K562 (cell line): ENCODE measurements around the gene NELFA.

Experiments
- ETV6 ChIP-seq, 3 experiments: fragments of 150-350 bp in 1 of 3; sonication (generic) in 1 of 3; formaldehyde crosslinking in 1 of 3; IDR thresholded peaks; 2 replicates each; pipeline versions ENCODE4 v1.6.1 to v1.8.0; 2014 to 2022; ENCODE audit warnings: borderline replicate concordance in 2 of 3, low read depth in 2 of 3, antibody characterized with exemption in 1 of 3, low read length in 1 of 3, mild to moderate bottlenecking in 1 of 3, missing genetic modification reagents in 1 of 3
- NBN ChIP-seq: fragments of 450-650 bp; IDR thresholded peaks from 2 replicates; pipeline ENCODE4 v1.6.1; 2016; ENCODE audit warnings: low read depth, mild to moderate bottlenecking
- SMC3 ChIP-seq: conservative IDR thresholded peaks from 2 replicates; pipeline ENCODE4 v1.6.1; 2011; ENCODE audit warnings: low read depth, low read length, improper control_type of control experiment; ENCODE audit not compliant: insufficient read depth
- TEAD1 ChIP-seq, 2 experiments: fragments of 450-650 bp in 1 of 2; sonication (generic) in 1 of 2; formaldehyde crosslinking; IDR thresholded peaks; 2 replicates each; pipeline versions ENCODE4 v1.4.0 to v1.8.0; 2020 to 2022; ENCODE audit warnings: mild to moderate bottlenecking in 2 of 2, missing genetic modification reagents in 1 of 2

- TF ChIP-seq SMC3 (no peak), NBN (no peak), ETV6 (IDR thresholded peaks at IDR 0.05; ENCODE audit: borderline replicate concordance in 1 of 2, low read depth in 2 of 2, low read length in 1 of 2) (no peak), ETV6 (CRISPR knock-in tag; IDR thresholded peaks at IDR 0.05; ENCODE audit: borderline replicate concordance) (no peak), TEAD1 (CRISPR knock-in tag; IDR thresholded peaks at IDR 0.05) (no peak)
Measured at GRCh38 chr4:1979477-1980196, 29.1 kb downstream of the NELFA start.
